ENCODE data around the gene SLC39A10.
"Not testable (repeated sequence)": the region's sequence is repeated elsewhere in the genome, so short reads cannot be mapped to it uniquely, and the experiment has no call there.

SLC39A10 gene

GRCh38 chr2:195633974-195634373 lies 23.1 kb upstream of the SLC39A10 start:
- no peak for FAIRE-seq
- DNase-seq (ENCODE audit: insufficient read length, low spot score) = no peak
- no peak for TF ChIP-seq POLR2A (IDR thresholded peaks at IDR 0.05; ENCODE audit: low read depth, low read length)

- FAIRE-seq = no peak
- no peak for TF ChIP-seq POLR2A (IDR thresholded peaks at IDR 0.05; ENCODE audit: low read depth, low read length)
- peak; percentile 15 for DNase-seq (ENCODE audit: insufficient read length, low spot score)
These were observed 20.1 kb upstream of the SLC39A10 start for GRCh38 chr2:195636890-195637289.

- FAIRE-seq (no peak), DNase-seq (ENCODE audit: insufficient read length, low spot score) (no peak)
- TF ChIP-seq POLR2A (IDR thresholded peaks at IDR 0.05; ENCODE audit: low read depth, low read length) = no peak
These were observed 18.3 kb upstream of the SLC39A10 start for GRCh38 chr2:195638750-195639149.

- TF ChIP-seq POLR2A (IDR thresholded peaks at IDR 0.05; ENCODE audit: low read depth, low read length) = no peak
- DNase-seq (ENCODE audit: insufficient read length, low spot score) (no peak), FAIRE-seq (no peak)
These were observed 17.7 kb upstream of the SLC39A10 start for GRCh38 chr2:195639238-195639858.

GRCh38 chr2:195639959-195640358 lies 17.1 kb upstream of the SLC39A10 start:
- FAIRE-seq (no peak), DNase-seq (ENCODE audit: insufficient read length, low spot score) (no peak)
- no peak for TF ChIP-seq POLR2A (IDR thresholded peaks at IDR 0.05; ENCODE audit: low read depth, low read length)

GRCh38 chr2:195642027-195642678 lies 14.9 kb upstream of the SLC39A10 start:
- no peak for DNase-seq (ENCODE audit: insufficient read length, low spot score)
- no peak for FAIRE-seq
- no peak for TF ChIP-seq POLR2A (IDR thresholded peaks at IDR 0.05; ENCODE audit: low read depth, low read length)

- no peak for FAIRE-seq
- no peak for TF ChIP-seq POLR2A (IDR thresholded peaks at IDR 0.05; ENCODE audit: low read depth, low read length)
These were observed 14.4 kb upstream of the SLC39A10 start for GRCh38 chr2:195642679-195643068.

GRCh38 chr2:195644708-195645107 lies 12.3 kb upstream of the SLC39A10 start:
- FAIRE-seq; DNase-seq (ENCODE audit: insufficient read length, low spot score): not testable (repeated sequence)

More at GRCh38 chr2:195642679-195643068, 14.4 kb upstream of the SLC39A10 start:
- no peak for DNase-seq (ENCODE audit: insufficient read length, low spot score)

- FAIRE-seq (no peak), DNase-seq (ENCODE audit: insufficient read length, low spot score) (no peak)
These were observed 11.6 kb upstream of the SLC39A10 start for GRCh38 chr2:195645413-195645812.

GRCh38 chr2:195646424-195646823 lies 10.6 kb upstream of the SLC39A10 start:
- FAIRE-seq (no peak), DNase-seq (ENCODE audit: insufficient read length, low spot score) (no peak)
- TF ChIP-seq POLR2A (IDR thresholded peaks at IDR 0.05; ENCODE audit: low read depth, low read length) = no peak

More at GRCh38 chr2:195645413-195645812, 11.6 kb upstream of the SLC39A10 start:
- no peak for TF ChIP-seq POLR2A (IDR thresholded peaks at IDR 0.05; ENCODE audit: low read depth, low read length)

GRCh38 chr2:195647302-195647701 lies 9.7 kb upstream of the SLC39A10 start:
- FAIRE-seq (no peak), DNase-seq (ENCODE audit: insufficient read length, low spot score) (no peak)
- TF ChIP-seq POLR2A (IDR thresholded peaks at IDR 0.05; ENCODE audit: low read depth, low read length) = no peak

GRCh38 chr2:195648370-195648769 lies 8.7 kb upstream of the SLC39A10 start:
- DNase-seq (ENCODE audit: insufficient read length, low spot score); FAIRE-seq: not testable (repeated sequence)

- DNase-seq (ENCODE audit: insufficient read length, low spot score) = no peak
These were observed 8.2 kb upstream of the SLC39A10 start for GRCh38 chr2:195648787-195649186.

GRCh38 chr2:195649629-195650190 lies 7.3 kb upstream of the SLC39A10 start:
- DNase-seq (ENCODE audit: insufficient read length, low spot score) (no peak), FAIRE-seq (no peak)
- TF ChIP-seq POLR2A (IDR thresholded peaks at IDR 0.05; ENCODE audit: low read depth, low read length) = no peak

More at GRCh38 chr2:195648787-195649186, 8.2 kb upstream of the SLC39A10 start:
- TF ChIP-seq POLR2A (IDR thresholded peaks at IDR 0.05; ENCODE audit: low read depth, low read length) = no peak
- no peak for FAIRE-seq

GRCh38 chr2:195651046-195651445 lies 6.0 kb upstream of the SLC39A10 start:
- DNase-seq (ENCODE audit: insufficient read length, low spot score) = no peak
- no peak for TF ChIP-seq POLR2A (IDR thresholded peaks at IDR 0.05; ENCODE audit: low read depth, low read length)
- no peak for FAIRE-seq
